ENCODE data around the gene COL12A1. TPM values are rescaled to one million over a fixed set of nuclear protein-coding genes. Genes with fewer than 3 reads are reported as not detected.

Gene COL12A1
- total and polyA plus RNA-seq, 2 of the 13 experiments (the other 11 are each of a cell fraction or from before 2014, with no cell fraction given) = 0.02 TPM; not detected in 1

DNA sequence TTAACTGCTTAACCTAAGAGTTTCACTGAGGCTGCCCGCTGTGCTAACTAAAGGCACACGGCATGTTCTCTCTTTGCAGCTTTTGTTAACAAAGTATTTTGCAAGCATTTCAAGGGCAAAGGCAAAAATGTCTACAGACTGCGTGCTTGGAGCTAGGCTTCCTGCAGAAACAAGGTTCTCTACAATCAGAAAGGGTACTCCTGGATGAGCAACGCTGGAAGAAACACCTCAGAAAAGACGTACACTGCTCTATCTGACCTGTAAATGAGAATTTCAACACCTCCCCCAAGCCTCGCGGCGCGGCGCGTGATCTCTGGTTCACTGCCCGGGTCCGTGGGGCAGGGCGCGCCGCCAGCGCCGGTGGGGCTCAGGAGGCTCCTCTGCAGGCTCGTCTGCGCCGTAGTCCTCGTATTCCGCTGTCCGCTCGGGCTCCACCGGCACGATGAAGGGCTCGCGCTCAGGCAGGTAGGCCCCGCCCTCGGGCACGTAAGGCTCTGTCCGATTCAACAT, 120.9 kb downstream of the COL12A1 start (continued):
- TF ChIP-seq ZBTB44 (CRISPR knock-in tag; IDR thresholded peaks at IDR 0.05) = no peak
- TF ChIP-seq ZNF768 (CRISPR knock-in tag; IDR thresholded peaks at IDR 0.05) = 0 out of 2 replicates have a peak, but pooled peaks have one; percentile 18
- no peak for TF ChIP-seq HBP1 (CRISPR knock-in tag; IDR thresholded peaks at IDR 0.05; ENCODE audit: low read depth)
- TF ChIP-seq CEBPB (IDR thresholded peaks at IDR 0.05; ENCODE audit: borderline replicate concordance, low read depth, low read length) = peak; percentile 7; the same call in 1 of the 2 replicates

DNA sequence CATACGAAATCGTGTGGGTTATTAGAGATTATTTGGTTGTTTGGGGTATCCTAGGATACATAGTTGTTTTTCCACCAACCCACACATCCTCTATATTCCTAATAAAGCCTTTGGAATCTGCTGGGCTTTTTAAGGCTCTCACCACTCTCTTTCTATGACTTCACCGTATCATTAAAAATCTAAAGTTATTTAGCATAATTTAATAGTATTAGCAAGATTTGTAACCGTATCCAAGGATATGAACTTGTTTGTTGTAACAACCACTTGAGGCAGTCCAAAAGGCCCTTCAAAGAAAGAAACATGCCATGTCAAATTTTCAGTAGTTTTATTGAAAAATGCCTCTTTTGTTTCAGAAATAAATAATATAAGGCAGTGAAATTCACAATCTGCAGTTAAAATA, 121.8 kb downstream of the COL12A1 start:
- BruUV-seq (replicated peaks) = no TSS peak
- no peak overlapping the region for H2AFZ ChIP-seq (ENCODE audit: low read length)
- DNase-seq (ENCODE audit: low spot score) = no peak
- no peak overlapping the region for H3K27ac ChIP-seq (ENCODE audit: extremely low read length, insufficient read depth, low read length)
- intact Hi-C loops (cut with micrococcal nuclease; ENCODE audit: unreplicated experiment) = no loop called here
- CTCF ChIA-PET (ENCODE audit: low intra/inter-chr PET ratio, low total read pairs) = no interaction called here
- ATAC-seq = no peak
- WGBS (ENCODE audit: low lambda C conversion rate) = 33% methylated on average over 4 of the region's 4 CpGs
- H3K9ac ChIP-seq (ENCODE audit: insufficient read depth, low read depth, low read length) = no peak overlapping the region
- no peaks in the 10 kb centered on the region for H3K79me2 ChIP-seq (ENCODE audit: insufficient read depth, low read length)
- no peaks in the 10 kb centered on the region for H3K36me3 ChIP-seq (replicated peaks in 1 of 2; ENCODE audit: control insufficient read depth in 1 of 2, insufficient read depth in 2 of 2, low read length in 2 of 2)
- H4K20me1 ChIP-seq (ENCODE audit: insufficient read depth, low read length) = no peaks in the 10 kb centered on the region
- in situ Hi-C loops (cut with HindIII; ENCODE audit: extremely low pct_ligation_motif_present, low pct_unique_long_range_greater_than_20kb) = no loop called here
- POLR2A ChIA-PET = no interaction called here
- peaks cover 1 to 10% of the 10 kb centered on the region in 2 experiments; a peak in 3 of 5 replicates for H3K27me3 ChIP-seq (ENCODE audit: control insufficient read depth in 1 of 2, insufficient read depth in 2 of 2, low read length in 2 of 2)
- no peak for TF ChIP-seq ZSCAN31 (CRISPR knock-in tag; IDR thresholded peaks at IDR 0.05; ENCODE audit: low read depth)
- TF ChIP-seq, protein P1, sequence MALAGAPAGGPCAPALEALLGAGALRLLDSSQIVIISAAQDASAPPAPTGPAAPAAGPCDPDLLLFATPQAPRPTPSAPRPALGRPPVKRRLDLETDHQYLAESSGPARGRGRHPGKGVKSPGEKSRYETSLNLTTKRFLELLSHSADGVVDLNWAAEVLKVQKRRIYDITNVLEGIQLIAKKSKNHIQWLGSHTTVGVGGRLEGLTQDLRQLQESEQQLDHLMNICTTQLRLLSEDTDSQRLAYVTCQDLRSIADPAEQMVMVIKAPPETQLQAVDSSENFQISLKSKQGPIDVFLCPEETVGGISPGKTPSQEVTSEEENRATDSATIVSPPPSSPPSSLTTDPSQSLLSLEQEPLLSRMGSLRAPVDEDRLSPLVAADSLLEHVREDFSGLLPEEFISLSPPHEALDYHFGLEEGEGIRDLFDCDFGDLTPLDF (CRISPR knock-in tag; IDR thresholded peaks at IDR 0.05) = no peak
- no peak for TF ChIP-seq ZNF674 (CRISPR knock-in tag; IDR thresholded peaks at IDR 0.05; ENCODE audit: low read depth)
- TF ChIP-seq CEBPB (IDR thresholded peaks at IDR 0.05; ENCODE audit: borderline replicate concordance, low read depth, low read length) = no peak
- no peak for TF ChIP-seq U2AF1 (optimal IDR thresholded peaks at IDR 0.05; ENCODE audit: low read depth, low read length)
- no peak for TF ChIP-seq GATAD1 (CRISPR knock-in tag; IDR thresholded peaks at IDR 0.05)
- TF ChIP-seq ZNF12 (CRISPR knock-in tag; IDR thresholded peaks at IDR 0.05) = no peak
- TF ChIP-seq SP5 (CRISPR knock-in tag; IDR thresholded peaks at IDR 0.05; ENCODE audit: borderline replicate concordance, low read depth) = no peak
- no peak for TF ChIP-seq SRSF4 (IDR thresholded peaks at IDR 0.05; ENCODE audit: low read depth, low read length, poor library complexity, severe bottlenecking)
- H3K4me1 ChIP-seq (ENCODE audit: insufficient read depth, low read length) = peaks cover 11% of the 10 kb centered on the region; the same call in 1 of the 2 replicates
- FAIRE-seq = no peak
- no peak overlapping the region for H3K4me2 ChIP-seq (ENCODE audit: low read depth, low read length)
- H3K9me3 ChIP-seq (ENCODE audit: low read length) = no peaks in the 10 kb centered on the region
- H3K4me3 ChIP-seq (replicated peaks in 1 of 3; ENCODE audit: insufficient read depth in 1 of 3, low read depth in 2 of 3, low read length in 3 of 3) = no peak overlapping the region
